Transverse colon (tissue), 4 donors: ENCODE measurements around the gene RARA. TPM values are rescaled to one million over a fixed set of nuclear protein-coding genes. Genes with fewer than 3 reads are reported as not detected.
"Not testable (repeated sequence)": the region's sequence is repeated elsewhere in the genome, so short reads cannot be mapped to it uniquely, and the experiment has no call there.

Source experiments
- DNase-seq: peaks from one replicate; pipeline ENCODE4 v3.0.0-alpha.2; 2019
- H3K27ac ChIP-seq, 4 donors: fragments of 200-600 bp; sonication (generic); 2 replicates each; pipeline ENCODE4 v1.5.1; 2016 to 2018; ENCODE audit warnings: inconsistent platforms in 4 of 4
- H3K27me3 ChIP-seq: fragments of 200-600 bp; sonication (generic); 2 replicates; pipeline ENCODE4 v1.5.1; 2017; ENCODE audit warnings: inconsistent platforms
- H3K36me3 ChIP-seq, 4 donors: fragments of 200-600 bp; sonication (generic); 2 replicates each; pipeline ENCODE4 v1.5.1; 2017 to 2019; ENCODE audit warnings: inconsistent platforms in 4 of 4
- H3K4me1 ChIP-seq, 4 donors: fragments of 200-600 bp; sonication (generic); 2 replicates each; pipeline ENCODE4 v1.5.1; 2017 to 2020; ENCODE audit warnings: inconsistent platforms in 4 of 4
- H3K4me3 ChIP-seq, 4 donors: fragments of 200-600 bp; sonication (generic); 1 replicate in 1 of 4; 2 replicates in 3 of 4; pipeline versions ENCODE4 v1.5.1 to v1.6.1; 2017 to 2019; ENCODE audit warnings: inconsistent platforms in 4 of 4
- H3K9me3 ChIP-seq, 2 donors: fragments of 200-600 bp; sonication (generic); 2 replicates each; pipeline ENCODE4 v1.5.1; 2017 to 2019; ENCODE audit warnings: inconsistent platforms in 2 of 2
- EP300 ChIP-seq: sonication (generic); formaldehyde crosslinking; IDR thresholded peaks from one replicate; pipeline ENCODE4 v1.6.1; 2017; ENCODE audit warnings: antibody characterized with exemption, low read depth
- POLR2A ChIP-seq: fragments of 450-650 bp; IDR thresholded peaks from one replicate; pipeline ENCODE4 v1.6.1; 2016; ENCODE audit warnings: antibody characterized with exemption, mild to moderate bottlenecking, moderate library complexity
- POLR2AphosphoS5 ChIP-seq, 3 donors: sonication (generic); formaldehyde crosslinking; IDR thresholded peaks; one replicate each; pipeline ENCODE4 v1.6.1; 2016; ENCODE audit warnings: antibody characterized with exemption in 3 of 3
- WGBS, 2 donors: methylation state at CpG; one replicate each; pipeline ENCODE4 v1.1.5; 2018; ENCODE audit warnings: low coverage in 1 of 2; 5-methylcytosine and 5-hydroxymethylcytosine counted together
- in situ Hi-C, 4 donors: fragments of 200-750 bp; cut with MboI; loops; one replicate each; pipeline versions ENCODE4 v1.15.0 to v1.15.1; 2017; ENCODE audit warnings: low sequenced_read_pairs in 3 of 4, low pct_ligation_motif_present in 1 of 4, low pct_unique_long_range_greater_than_20kb in 1 of 4
- intact Hi-C: fragments of 100-400 bp; cut with DNase I; formaldehyde crosslinking; loops from one replicate; pipeline ENCODE4 v1.15.1; 2023; ENCODE audit warnings: low total_unique reads
- total RNA-seq, 4 donors: library from RNA; depleted of rRNA; stranded (reverse); fragments of >200 nt; gene quantifications; one replicate each; pipeline ENCODE4 v1.1.0, GENCODE V29; 2016
- TF ChIP-seq, protein P1 (sequence below), 5 experiments: fragments of 200-600 bp in 3 of 5; fragments of 450-650 bp in 2 of 5; sonication (generic) in 3 of 5; IDR thresholded peaks; 1 replicate in 2 of 5; 2 replicates in 3 of 5; pipeline ENCODE4 v1.5.1; 2016 to 2017; ENCODE audit warnings: antibody characterized with exemption in 5 of 5, inconsistent platforms in 3 of 5, mild to moderate bottlenecking in 2 of 5, moderate library complexity in 1 of 5

Gene RARA
- total RNA-seq, 4 donors from 2014 or later, result 23.5 to 110 (median 49.1) TPM

- Histone ChIP-seq H3K27me3 (no peaks in the 10 kb centered on the region), H3K9me3 (no peaks in the 10 kb centered on the region), H3K36me3 (no peaks in the 10 kb centered on the region), H3K4me3 (no peak overlapping the region), H3K4me1 (peaks cover 6 to 12% (median 8%) of the 10 kb centered on the region in 4 donors), H3K27ac (no peak overlapping the region)
- WGBS, 2 donors, result 93% methylated on average over 3 to 18 of the region's 18 CpGs
- no peak for DNase-seq
- TF ChIP-seq POLR2AphosphoS5 (IDR thresholded peaks at IDR 0.05), result no peak
- no peak for TF ChIP-seq EP300
- TF ChIP-seq, protein P1, sequence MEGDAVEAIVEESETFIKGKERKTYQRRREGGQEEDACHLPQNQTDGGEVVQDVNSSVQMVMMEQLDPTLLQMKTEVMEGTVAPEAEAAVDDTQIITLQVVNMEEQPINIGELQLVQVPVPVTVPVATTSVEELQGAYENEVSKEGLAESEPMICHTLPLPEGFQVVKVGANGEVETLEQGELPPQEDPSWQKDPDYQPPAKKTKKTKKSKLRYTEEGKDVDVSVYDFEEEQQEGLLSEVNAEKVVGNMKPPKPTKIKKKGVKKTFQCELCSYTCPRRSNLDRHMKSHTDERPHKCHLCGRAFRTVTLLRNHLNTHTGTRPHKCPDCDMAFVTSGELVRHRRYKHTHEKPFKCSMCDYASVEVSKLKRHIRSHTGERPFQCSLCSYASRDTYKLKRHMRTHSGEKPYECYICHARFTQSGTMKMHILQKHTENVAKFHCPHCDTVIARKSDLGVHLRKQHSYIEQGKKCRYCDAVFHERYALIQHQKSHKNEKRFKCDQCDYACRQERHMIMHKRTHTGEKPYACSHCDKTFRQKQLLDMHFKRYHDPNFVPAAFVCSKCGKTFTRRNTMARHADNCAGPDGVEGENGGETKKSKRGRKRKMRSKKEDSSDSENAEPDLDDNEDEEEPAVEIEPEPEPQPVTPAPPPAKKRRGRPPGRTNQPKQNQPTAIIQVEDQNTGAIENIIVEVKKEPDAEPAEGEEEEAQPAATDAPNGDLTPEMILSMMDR (IDR thresholded peaks at IDR 0.05), result no peak
- TF ChIP-seq POLR2A, result no peak
- intact Hi-C loops (no loop called here), in situ Hi-C loops (loop anchor here in 2 of 4 donors (10.0 kb wide), 2 partner anchors 49 to 169 kb away; partner anchors contain the start of gene TOP2A (in 1 of the 2))
Observed at GRCh38 chr17:40366076-40366860, 57.3 kb downstream of the RARA start.

GRCh38 chr17:40366861-40367518 is 58.0 kb downstream of the RARA start:
- TF ChIP-seq POLR2A, result no peak
- no peak for TF ChIP-seq EP300
- TF ChIP-seq POLR2AphosphoS5 (IDR thresholded peaks at IDR 0.05), result no peak
- TF ChIP-seq, protein P1 (IDR thresholded peaks at IDR 0.05), result no peak
- H3K36me3 ChIP-seq, result no peaks in the 10 kb centered on the region
- H3K4me3 ChIP-seq, result no peak overlapping the region
- H3K4me1 ChIP-seq, result peaks cover 6 to 12% (median 8%) of the 10 kb centered on the region in 4 donors
- no peaks in the 10 kb centered on the region for H3K27me3 ChIP-seq
- WGBS, 2 donors, result 81% methylated on average over 15 of the region's 17 CpGs; no CpG with 5 or more reads in 1 of the 2 donors
- H3K27ac ChIP-seq, result no peak overlapping the region
- intact Hi-C loops (no loop called here), in situ Hi-C loops (loop anchor here in 2 of 4 donors (10.0 kb wide), 2 partner anchors 48 to 168 kb away; partner anchors contain the start of gene TOP2A (in 1 of the 2))
- no peaks in the 10 kb centered on the region for H3K9me3 ChIP-seq
- DNase-seq, result no peak

- in situ Hi-C loops, result loop anchor here in 2 of 4 donors (10.0 kb wide), 2 partner anchors 47 to 167 kb away; partner anchors contain the start of gene TOP2A (in 1 of the 2)
- H3K27me3 ChIP-seq, intact Hi-C loops, H3K9me3 ChIP-seq, H3K4me1 ChIP-seq, H3K27ac ChIP-seq, DNase-seq, H3K4me3 ChIP-seq, H3K36me3 ChIP-seq: not testable (repeated sequence)
- WGBS, 2 donors, result 94 to 97% methylated on average over 5 to 9 of the region's 9 CpGs
Observed at GRCh38 chr17:40367728-40368127, 58.7 kb downstream of the RARA start.

DNA sequence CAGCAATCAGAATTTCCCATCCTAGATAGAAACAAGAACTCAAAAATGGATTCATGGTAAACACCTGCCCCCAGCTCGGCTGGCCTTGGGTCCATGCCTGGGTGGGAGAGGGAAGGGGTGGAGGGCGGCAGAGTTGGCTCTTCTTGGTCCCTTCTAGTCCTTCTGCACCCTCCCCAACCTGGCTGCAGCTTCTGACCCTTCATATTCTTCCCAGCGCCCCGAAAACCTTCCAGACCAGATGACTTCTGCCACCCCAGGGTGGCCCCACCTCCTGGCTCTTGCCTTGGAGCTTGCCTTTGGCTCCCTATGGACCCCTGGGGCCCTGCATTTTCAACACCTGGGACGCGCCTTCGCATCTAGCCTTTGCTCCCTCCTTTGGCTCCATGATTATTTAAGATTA is 60.9 kb downstream of the RARA start:
- in situ Hi-C loops (loop anchor here in 2 of 4 donors (10.0 kb wide), 2 partner anchors 45 to 165 kb away; partner anchors contain the start of gene TOP2A (in 1 of the 2)), intact Hi-C loops (no loop called here)
- H3K4me3 ChIP-seq, result no peak overlapping the region
- no peak for DNase-seq
- no peaks in the 10 kb centered on the region for H3K27me3 ChIP-seq
- H3K36me3 ChIP-seq, result no peaks in the 10 kb centered on the region
- H3K9me3 ChIP-seq, result no peaks in the 10 kb centered on the region
- 89 to 100% methylated on average over 3 to 7 of the region's 7 CpGs for WGBS, 2 donors
- TF ChIP-seq, protein P1 (IDR thresholded peaks at IDR 0.05), result no peak
- H3K27ac ChIP-seq, result no peak overlapping the region
- peaks cover 0 to 5% (median 0%) of the 10 kb centered on the region in 4 donors for H3K4me1 ChIP-seq
